Activated naive CD4-positive, alpha-beta T cell treated with Interleukin-2 at 50 U/mL for 16 hours (primary cell): ENCODE results near the gene RNF130.
"Not testable (repeated sequence)": the region's sequence is repeated elsewhere in the genome, so short reads cannot be mapped to it uniquely, and the experiment has no call there.

Source experiments
- DNase-seq: peaks from one replicate; pipeline ENCODE4 v3.0.0-alpha.2; 2020

RNF130 gene

DNA sequence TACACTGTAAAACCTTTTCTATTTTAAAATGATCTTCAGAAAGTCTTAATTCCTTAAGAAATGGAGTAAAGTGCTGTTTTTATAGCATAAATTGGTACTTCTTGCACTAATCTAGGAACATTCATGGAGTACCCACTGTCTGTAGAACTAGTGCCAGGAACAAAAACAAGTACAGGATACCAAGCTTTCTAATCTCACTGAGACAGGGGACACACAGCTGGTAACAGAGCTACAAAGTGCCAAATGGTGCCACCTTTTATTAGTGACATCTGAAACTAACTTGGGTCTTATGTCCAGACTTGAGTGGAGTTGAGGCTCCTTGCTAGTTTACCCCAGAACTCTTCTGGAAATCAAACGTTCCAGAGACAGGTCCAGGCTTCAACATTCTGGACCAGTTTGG, 57.9 kb downstream of the RNF130 start:
- no peak for DNase-seq

DNA sequence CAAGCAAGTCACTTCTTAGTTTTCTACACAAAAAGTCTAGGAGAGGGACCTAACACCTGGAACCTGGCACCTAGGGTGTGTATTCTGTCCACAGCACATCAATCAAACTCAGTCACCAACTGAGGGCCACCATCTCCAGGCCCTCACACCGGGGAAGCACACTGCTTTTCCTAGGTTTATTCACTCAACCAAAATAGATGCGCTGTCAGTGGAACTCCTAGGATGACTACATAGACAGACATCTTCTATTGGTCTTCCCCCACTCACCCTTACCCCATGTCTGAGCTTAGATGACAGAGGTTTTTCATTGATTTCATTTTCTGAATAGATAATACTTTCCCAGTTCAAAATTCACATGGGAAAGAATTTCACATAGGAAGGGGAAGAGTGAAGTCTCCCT, 59.2 kb downstream of the RNF130 start:
- no peak for DNase-seq

DNA sequence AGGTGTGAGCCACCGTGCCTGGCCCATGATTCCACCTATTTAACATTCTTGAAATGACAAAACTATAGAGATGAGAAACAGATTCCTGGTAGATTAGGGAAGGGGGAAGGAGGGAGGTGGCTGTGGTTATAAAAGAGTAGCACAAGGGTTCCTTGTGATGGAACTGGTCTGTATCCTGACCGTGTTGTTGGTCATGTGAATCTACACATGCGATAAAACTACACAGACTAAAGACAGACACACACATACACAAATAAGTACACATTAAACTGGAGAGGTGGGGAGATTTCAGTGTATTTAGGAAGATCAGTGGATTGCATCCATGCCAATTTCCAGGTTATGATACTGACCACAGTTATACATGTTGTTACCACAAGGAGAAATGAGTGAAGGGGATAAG, 60.9 kb downstream of the RNF130 start:
- DNase-seq = no peak

DNA sequence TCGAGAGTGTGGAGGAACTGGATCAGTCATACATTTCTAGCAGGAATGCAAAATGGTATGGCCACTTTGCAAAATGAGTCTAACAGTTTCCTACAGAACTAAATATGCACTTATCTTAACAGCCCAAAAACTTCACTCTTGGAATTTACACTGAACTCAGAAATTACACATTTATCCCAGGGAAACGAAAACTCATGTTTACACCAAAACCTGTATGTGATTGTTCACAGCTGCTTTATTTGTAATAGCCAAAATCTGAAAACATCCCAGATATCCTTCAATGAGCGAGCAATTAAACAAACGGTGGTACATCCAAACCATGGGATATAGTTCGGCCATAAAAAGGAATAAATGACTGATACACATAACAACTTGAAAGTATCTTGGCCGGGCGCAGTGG, 62.0 kb downstream of the RNF130 start:
- no peak for DNase-seq

DNA sequence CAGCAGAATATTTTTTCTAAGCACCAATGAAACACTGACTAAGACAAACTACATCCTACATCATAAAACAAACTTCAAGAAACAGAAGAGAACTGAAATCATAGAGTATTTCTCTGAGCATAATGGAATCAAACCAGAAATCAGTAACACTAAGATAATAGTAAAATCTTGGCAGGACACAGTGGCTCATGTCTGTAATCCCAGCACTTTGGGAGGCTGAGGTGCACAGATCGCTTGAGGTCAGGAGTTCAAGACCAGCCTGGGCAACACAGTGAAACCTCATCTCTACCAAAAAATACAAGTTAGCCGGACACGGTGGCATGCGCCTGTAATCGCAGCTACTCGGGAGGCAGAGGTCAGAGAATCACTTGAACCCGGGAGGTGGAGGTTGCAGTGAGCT, 63.1 kb downstream of the RNF130 start:
- no peak for DNase-seq

DNA sequence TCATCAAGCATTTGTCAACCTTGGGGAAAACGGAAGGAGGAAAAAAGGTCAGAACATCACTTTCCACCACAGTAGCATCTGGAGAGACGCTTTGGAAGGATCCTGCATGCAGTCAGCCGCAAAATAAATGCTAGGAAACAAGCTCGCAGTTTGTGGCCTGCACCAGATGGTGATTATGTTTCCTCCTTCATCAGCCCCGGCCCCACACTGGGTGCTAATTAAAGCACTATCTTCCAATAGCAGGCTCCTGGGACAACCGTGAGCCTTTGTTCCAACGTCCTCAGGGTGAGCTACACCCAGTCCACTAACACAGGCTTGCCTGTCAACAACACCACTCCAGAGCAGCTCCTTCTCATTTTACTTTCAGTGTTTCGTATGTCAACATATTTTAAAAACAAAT, 64.0 kb downstream of the RNF130 start:
- DNase-seq = no peak

DNA sequence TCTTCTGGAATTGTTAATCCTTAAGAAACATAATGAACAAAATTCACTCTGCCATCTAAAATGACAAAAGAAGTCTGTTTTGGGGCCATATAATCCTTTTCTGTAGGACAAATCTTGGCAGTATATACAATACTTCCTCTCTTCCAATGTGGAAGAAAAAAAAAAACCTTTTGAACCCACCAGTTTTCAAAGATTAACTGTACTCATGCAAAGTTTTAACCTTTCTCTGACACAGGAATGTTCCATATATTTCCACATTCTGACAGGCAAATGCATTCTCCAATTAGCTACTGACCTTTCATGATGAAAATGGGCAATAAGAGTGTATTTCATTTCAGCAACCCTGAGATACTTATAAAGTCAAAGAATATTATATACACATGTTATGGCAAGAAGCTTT, 65.4 kb downstream of the RNF130 start:
- DNase-seq = no peak

DNA sequence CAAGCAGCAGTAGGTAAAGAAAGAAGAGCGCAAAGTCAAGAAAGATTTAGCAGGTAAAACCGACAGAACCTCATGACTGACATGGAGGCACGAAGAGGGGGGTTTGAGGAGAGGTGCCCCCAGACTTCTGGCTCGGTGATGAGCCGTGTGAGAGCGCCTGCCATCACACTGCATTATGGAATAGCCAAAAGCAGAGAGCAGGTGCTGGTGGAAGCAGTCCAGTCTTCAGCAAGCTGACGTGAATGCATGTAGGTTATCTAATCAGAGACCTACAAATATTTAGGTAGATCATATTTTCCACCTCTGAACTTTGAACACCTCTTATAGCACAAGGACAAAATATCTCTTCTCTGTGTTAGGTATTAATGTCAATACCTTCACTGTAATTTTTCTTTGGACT, 68.4 kb downstream of the RNF130 start:
- no peak for DNase-seq

DNA sequence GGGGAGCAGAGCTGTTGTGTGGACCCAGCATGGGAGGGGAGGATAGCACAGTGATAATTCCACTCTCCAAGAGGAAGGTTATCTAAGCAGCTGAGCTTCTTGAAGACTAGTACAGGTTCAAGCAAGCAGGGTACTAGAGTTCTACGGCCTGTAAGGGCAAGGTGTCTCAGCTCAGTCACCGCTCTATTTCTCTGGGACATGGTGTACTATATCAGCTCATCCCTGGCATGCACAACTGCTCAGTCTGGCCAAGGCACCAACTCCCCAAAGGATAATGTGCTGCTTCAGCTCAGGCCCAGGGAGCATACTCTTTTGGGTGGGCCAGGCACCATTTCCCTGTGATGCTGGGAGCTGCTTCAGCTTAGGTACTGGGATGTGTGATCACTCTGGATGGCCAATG, 69.8 kb downstream of the RNF130 start:
- DNase-seq = no peak

DNA sequence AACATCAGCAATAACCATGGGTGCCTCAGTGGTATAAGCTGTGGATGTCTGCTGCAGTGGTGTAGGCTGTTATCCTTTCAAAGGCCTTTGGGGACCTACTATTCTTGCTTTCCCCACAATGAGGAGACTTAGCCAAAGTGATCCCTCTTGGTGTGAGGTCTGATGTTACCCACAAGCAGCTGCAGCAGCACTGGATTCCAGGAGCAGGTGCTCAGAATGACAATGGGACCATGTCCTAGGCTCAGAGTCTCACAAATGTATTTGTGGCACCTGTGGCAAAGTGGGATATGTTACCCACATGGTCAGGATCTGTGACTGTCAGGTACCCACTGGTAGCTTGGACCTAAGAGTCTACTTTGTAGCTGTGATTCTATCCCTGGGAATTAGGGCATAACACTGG, 70.4 kb downstream of the RNF130 start:
- DNase-seq = no peak

DNA sequence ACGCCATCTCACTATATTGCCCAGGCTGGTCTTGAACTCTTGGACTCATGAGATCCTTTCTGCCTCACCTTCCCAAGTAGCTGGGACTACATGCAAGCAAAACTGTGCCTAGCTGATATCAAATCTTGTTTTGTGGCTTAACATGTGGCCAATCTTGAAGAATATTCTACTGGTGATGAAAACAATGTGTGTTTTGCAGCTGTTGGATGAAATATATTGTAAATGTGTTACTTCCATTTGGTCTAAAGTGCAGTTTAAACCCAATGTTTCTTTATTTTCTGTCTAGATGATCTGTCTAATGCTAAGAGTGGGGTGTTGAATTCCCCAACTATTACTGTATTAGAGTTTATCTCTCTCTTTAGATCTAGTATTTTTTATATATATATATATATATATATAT, 73.1 kb downstream of the RNF130 start:
- no peak for DNase-seq

DNA sequence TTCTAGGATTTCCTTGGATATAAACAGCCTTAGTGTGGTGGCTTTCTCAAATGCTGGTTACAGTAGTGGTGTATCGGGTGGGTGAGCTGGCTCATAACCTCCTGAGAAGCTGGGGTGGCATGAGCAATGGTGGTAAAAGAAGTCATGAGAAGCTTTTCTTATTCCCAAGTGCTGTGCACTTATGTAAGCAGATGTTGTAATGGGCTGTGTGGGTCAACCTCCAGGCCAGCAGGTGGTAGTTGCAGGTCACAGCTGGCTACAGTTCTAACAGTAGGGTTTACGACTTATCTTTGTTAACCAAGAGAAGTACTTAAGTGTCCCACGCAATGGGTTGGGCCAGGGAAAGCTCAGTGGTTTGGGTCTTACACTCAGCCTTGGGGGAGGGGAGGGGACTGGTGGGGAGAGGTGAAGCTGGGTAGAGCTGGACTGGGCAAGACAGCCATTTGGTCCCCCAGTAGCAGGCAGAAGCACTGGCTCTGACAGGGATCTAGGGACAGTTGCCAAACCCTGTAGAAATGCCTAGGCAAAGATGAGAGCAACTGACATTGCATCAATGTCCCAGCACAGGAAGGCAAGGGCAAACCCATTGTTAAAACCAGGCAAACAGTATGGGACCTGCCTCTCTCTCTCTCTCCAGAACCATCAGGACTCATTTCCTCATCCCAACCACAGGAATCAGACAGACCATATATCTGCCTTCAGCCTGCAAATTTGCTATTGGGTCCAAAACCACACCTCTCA, 76.8 kb downstream of the RNF130 start:
- no peak for DNase-seq

DNA sequence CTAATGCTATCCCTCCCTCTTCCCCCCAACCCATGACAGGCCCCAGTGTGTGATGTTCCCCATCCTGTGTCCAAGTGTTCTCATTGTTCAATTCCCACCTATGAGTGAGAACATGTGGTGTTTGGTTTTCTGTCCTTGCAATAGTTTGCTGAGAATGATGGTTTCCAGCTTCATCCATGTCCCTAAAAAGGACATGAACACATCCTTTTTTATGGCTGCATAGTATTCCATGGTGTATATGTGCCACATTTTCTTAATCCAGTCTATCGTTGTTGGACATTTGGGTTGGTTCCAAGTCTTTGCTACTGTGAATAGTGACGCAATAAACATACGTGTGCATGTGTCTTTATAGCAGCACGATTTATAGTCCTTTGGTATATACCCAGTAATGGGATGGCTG, 78.7 kb downstream of the RNF130 start:
- DNase-seq = not testable (repeated sequence)

DNA sequence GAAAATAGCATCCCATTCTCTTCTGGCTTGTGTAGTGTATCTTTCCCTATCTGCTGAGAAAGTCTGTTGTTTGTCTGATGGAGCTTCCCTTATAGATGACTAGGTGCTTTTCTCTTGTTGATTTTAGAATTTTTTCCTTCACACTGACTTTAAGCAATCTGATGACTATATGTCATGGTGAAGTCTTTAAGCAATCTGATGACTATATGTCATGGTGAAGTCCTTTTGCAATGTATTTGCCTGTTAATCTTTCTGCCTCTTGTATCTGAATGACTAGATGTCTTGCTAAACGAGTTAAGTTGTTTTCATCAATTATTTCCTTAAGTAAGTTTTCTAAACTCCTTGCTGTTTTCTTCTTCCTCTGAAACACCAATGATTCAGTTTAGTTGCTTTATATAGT, 80.5 kb downstream of the RNF130 start:
- DNase-seq = no peak

DNA sequence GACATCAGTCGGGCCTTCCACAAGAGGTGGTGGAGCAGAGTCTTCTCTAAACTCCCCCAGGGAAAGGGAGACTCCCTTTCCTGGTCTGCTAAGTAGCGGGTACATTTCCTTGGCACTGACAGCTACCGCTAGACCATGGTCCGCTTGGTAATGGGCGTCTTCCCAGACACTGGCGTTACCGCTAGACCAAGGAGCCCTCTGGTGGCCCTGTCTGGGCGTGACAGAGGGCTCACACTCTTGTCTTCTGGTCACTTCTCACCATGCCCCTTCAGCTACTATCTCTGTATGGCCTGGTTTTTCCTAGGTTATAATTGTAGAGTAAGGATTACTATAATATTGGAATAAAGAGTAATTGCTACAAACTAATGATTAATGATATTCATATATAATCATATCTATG, 81.0 kb downstream of the RNF130 start:
- DNase-seq = not testable (repeated sequence)

DNA sequence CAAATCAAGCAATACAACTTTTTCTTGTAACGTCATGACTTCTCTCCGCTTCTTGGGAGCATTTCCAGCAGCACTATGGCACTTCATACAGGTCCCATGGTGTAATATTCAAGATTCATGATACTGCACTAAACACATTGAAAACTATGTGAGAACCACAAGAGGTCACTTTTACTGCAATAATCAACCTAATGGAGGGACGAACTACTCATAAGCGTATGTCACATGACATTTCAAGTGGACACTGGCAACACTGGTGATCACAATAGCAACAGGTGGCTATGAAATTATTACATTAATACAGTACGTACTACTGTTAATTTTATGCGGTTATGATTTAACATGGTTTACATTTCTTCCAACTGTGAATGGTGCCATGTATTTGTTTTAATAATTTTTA, 85.2 kb downstream of the RNF130 start:
- no peak for DNase-seq

DNA sequence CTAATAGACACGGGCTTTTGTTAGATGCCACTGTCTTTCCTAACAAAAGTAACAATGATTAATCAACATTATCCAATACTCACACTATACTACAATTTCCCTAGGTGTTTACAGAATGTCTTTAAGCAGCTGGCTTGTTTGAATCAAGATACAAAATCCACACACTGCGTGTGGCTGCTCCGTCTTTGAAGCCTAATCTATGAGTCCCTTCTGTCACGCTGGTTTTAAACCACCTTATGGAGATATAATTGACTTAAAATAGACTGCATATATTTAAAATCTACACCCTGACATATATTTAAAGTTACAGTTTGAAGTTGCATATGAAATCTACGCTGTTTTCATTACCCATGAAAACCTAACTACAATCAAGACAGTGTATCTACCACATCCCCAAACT, 89.9 kb downstream of the RNF130 start:
- DNase-seq = no peak

DNA sequence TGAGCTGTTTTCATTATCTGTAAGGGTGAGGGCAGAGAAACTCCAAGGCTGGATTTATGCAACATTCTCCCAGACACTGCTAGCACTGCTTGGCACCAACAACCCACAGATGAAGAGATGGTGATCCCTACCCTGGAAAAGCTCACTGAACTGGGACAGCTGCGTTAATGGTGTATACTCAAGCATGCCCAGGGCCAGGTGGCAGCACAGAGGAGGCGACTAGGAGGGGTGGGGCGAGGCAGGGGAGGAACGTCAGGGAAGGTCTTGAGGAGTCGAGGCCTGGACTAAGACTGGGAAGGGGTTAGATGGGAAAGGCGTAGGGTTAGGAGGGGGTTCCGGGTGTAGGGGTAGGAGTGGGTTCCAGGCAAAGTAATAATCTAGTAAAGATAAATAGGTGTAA, 90.8 kb downstream of the RNF130 start:
- DNase-seq = no peak

DNA sequence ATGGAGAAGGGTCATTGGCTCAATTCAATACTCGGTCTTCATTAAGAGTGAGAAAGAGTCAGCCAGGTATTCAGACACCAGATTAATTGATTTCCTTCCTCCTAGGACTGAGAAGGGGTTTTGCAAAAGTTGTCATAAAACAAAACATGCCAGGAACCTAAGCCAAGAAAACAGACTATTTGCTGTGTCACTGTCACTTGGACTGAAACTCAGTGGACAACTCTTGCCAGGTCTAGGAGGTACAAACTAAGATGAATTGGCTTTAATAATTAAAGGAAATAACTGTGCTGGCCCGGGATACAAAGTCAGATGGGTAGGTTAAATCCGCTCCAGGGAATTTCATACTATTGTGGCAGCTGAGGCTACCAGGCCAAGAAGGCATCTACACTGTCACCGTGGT, 92.8 kb downstream of the RNF130 start:
- no peak for DNase-seq

DNA sequence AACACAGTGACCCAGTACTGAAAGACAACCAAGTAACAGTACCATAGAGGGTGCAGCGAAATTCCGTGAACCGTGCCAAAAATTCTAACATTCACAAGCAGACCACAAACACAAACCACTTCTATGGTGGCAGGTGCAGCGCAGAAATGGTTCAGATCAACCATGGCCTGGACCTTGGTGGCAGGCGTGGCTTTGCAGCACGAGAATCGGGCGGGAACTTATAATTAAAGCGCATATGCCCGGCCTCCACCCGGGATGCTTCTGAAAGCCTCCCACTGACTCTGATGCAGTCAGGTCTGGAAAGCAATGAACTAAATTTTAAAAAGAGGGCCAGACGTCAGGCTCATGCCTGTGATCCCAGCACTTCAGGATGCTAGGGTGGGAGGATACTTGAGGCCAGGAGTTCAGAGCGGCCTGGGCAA, 95.8 kb downstream of the RNF130 start:
- no peak for DNase-seq

DNA sequence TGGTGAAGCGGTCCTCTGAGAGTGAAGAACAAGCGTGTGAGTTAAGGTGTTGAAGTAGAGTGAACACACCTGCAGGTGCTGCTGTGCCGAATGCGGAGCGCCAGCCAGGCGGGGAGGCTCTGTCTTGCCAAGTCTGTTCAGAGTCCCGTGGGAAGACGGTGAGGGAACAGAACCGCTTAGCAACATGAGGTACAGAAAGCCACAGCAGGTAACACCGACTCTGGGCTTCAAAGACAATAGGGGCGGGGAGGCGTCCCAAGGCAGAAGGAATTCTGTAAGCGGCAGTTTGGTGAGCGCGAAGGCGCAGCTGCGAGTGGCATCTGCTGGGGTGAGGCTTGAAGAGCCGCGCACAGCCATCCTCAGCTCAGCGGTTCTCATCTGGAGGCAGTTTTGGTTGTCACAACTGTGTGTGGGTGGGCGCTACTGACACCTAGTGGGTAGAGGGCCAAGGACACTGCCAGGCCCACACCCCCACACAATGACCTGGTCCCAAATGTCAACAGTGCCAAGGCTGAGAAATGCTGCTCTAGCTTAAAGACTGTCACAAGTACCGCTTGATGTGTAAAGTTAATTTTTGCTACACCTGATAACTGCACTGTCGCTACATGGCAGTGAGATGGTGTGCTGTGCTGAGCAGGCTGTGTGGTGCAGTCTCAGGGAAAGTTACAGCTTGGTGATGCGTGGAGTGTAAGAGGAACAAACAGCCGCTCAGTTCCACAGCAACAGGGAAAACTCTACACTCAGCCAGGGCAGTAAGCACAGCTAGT, 96.4 kb downstream of the RNF130 start:
- no peak for DNase-seq

DNA sequence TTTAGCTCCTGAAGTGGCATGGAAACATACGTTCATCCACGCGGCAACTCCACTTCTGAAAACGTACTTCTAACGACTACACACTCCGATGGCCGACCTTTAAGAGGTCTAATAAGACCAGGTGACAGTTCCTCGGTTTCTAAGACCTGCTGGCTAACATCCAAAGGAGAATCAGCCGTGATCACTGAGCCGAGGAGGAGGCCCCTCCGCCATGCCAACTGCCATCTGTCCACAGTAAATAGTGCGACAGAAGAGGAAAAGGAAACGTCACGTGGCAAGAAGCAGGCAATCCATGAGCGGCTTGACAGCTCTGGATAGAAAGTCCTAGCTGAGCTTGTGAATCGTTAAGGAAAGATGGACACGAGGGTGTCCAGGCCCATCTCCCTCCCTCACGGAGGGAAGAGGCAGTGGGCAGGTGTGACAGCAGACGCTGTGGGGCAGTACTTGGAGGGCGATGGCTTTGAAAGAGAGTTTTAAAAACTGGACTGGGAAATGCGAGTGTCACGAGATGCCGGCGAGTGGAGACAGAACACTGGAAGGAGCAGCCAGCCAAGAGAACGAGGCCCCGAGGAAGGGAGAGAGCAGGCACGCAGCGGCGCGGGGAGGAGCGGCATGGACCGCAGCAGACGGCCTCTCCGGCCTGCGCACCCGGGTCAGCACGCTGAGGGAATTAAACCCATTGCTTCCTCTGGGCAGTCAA, 97.2 kb downstream of the RNF130 start:
- DNase-seq = no peak

DNA sequence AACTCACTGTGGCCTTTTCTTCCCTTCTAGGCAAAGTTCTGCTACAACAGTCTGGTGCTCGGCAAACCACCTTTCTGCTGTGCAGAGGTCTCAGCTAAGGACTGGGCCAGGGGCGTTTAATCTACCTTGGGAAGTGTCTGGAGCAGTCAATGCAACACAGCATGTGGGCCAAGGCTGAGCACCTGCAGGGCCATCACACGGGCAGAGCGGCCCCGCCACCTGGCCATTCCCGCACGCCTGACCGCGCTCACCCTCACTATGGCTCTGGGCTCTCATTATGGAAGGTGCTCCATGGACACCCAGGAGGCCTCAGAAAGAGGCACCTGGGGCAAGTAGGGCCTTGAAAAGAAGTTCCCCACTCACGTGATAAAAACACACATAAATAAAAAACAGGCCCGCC, 98.2 kb downstream of the RNF130 start:
- DNase-seq = no peak

DNA sequence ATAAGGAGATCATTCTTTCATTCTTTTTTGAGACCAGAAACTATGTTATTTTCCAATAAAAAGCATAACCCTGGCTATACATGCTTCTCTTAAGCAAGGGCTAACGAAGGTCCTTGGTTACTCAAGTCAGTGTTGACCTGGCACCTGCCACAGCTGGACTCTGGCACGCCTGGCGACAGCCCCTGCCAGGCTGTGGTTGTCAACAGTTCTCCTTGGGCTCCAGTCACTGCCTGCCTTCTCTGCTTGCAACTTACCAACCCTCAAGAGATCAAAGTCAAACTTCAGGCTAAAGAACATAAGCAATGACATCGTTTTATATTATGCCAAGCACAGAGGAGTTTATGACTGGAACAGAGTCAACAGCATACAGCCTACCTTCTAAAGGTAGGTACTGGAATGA, 102.4 kb downstream of the RNF130 start:
- DNase-seq = no peak
